Fibroblast of lung (primary cell): ENCODE results near the gene RNF5.

Experiments used
- CTCF ChIP-seq, 2 donors: IDR thresholded peaks in 1 of 2; conservative IDR thresholded peaks in 1 of 2; 1 replicate in 1 of 2; 2 replicates in 1 of 2; pipeline ENCODE4 v1.5.1; 2011 to 2012; ENCODE audit warnings: low read length in 2 of 2, control low read depth in 1 of 2, inconsistent platforms in 1 of 2, low read depth in 1 of 2, mild to moderate bottlenecking in 1 of 2
- EZH2 ChIP-seq: IDR thresholded peaks from 2 replicates; pipeline ENCODE4 v1.5.1; 2012; ENCODE audit warnings: low read length, control low read depth, mild to moderate bottlenecking; ENCODE audit errors: missing control alignments

- no peak for TF ChIP-seq CTCF (conservative IDR thresholded peaks at IDR 0.05 in 1 of 2, IDR thresholded peaks at IDR 0.05 in 1 of 2; ENCODE audit: low read depth in 1 of 2, low read length in 2 of 2)
- TF ChIP-seq EZH2: no peak
These were observed 37.4 kb downstream of the RNF5 start for GRCh38 chr6:32215617-32216016.
